ENCODE results near the gene BAK1.

The BAK1 gene

GRCh38 chr6:33589392-33589730, 9.3 kb upstream of the BAK1 start:
- peak overlapping the region; percentile 95 for H3K27ac ChIP-seq (ENCODE audit: poor library complexity, severe bottlenecking)
- no peak for ATAC-seq (ENCODE audit: low read depth)
- no peaks in the 10 kb centered on the region for H3K27me3 ChIP-seq (ENCODE audit: insufficient read depth, poor library complexity, severe bottlenecking)
- H3K4me3 ChIP-seq (ENCODE audit: severe bottlenecking) = no peak overlapping the region
- H3K9me3 ChIP-seq (ENCODE audit: severe bottlenecking) = no peaks in the 10 kb centered on the region
- TF ChIP-seq, protein P1, sequence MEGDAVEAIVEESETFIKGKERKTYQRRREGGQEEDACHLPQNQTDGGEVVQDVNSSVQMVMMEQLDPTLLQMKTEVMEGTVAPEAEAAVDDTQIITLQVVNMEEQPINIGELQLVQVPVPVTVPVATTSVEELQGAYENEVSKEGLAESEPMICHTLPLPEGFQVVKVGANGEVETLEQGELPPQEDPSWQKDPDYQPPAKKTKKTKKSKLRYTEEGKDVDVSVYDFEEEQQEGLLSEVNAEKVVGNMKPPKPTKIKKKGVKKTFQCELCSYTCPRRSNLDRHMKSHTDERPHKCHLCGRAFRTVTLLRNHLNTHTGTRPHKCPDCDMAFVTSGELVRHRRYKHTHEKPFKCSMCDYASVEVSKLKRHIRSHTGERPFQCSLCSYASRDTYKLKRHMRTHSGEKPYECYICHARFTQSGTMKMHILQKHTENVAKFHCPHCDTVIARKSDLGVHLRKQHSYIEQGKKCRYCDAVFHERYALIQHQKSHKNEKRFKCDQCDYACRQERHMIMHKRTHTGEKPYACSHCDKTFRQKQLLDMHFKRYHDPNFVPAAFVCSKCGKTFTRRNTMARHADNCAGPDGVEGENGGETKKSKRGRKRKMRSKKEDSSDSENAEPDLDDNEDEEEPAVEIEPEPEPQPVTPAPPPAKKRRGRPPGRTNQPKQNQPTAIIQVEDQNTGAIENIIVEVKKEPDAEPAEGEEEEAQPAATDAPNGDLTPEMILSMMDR (IDR thresholded peaks at IDR 0.05; ENCODE audit: poor library complexity, severe bottlenecking) = no peak
- H3K36me3 ChIP-seq (ENCODE audit: low read depth) = no peaks in the 10 kb centered on the region
- DNase-seq (ENCODE audit: low spot score) = no peak
- peaks cover 21% of the 10 kb centered on the region for H3K4me1 ChIP-seq (ENCODE audit: insufficient read depth, poor library complexity, severe bottlenecking)

DNA sequence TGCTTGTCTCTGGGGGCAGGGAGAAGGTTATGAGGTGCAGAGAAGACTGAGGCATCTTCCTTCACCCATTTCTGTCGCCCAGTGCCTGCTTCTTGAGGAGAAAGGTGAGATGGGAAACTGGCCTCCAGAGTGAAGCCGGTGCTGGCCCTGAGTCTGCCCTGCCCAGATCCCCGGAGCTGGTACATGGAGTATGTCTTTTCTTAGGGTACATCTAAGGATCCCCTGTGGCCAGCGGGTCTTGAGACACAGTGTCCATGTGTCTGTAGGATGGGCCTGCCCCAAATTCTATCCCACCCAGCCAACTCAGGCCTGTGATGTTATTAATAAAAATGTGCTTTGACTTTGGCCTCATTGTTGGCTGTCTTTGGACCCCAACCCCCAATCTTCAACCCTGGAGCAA, 8.8 kb upstream of the BAK1 start:
- DNase-seq (ENCODE audit: low spot score) (no peak), ATAC-seq (ENCODE audit: low read depth) (no peak)
- H3K9me3 ChIP-seq (ENCODE audit: severe bottlenecking) = no peaks in the 10 kb centered on the region
- peaks cover 21% of the 10 kb centered on the region for H3K4me1 ChIP-seq (ENCODE audit: insufficient read depth, poor library complexity, severe bottlenecking)
- TF ChIP-seq, protein P1 (IDR thresholded peaks at IDR 0.05; ENCODE audit: poor library complexity, severe bottlenecking) = no peak
- H3K36me3 ChIP-seq (ENCODE audit: low read depth) = no peaks in the 10 kb centered on the region
- peak overlapping the region; percentile 95 for H3K27ac ChIP-seq (ENCODE audit: poor library complexity, severe bottlenecking)
- no peak overlapping the region for H3K4me3 ChIP-seq (ENCODE audit: severe bottlenecking)
- no peaks in the 10 kb centered on the region for H3K27me3 ChIP-seq (ENCODE audit: insufficient read depth, poor library complexity, severe bottlenecking)

- TF ChIP-seq, protein P1 (IDR thresholded peaks at IDR 0.05; ENCODE audit: poor library complexity, severe bottlenecking) = no peak
- Histone ChIP-seq H3K36me3 (ENCODE audit: low read depth) (no peaks in the 10 kb centered on the region), H3K27me3 (ENCODE audit: insufficient read depth, poor library complexity, severe bottlenecking) (no peaks in the 10 kb centered on the region), H3K4me1 (ENCODE audit: insufficient read depth, poor library complexity, severe bottlenecking) (peaks cover 21% of the 10 kb centered on the region), H3K9me3 (ENCODE audit: severe bottlenecking) (no peaks in the 10 kb centered on the region), H3K4me3 (ENCODE audit: severe bottlenecking) (no peak overlapping the region), H3K27ac (ENCODE audit: poor library complexity, severe bottlenecking) (peak overlapping the region; percentile 95)
- DNase-seq (ENCODE audit: low spot score) (no peak), ATAC-seq (ENCODE audit: low read depth) (no peak)
Observed at GRCh38 chr6:33587529-33587928, 7.5 kb upstream of the BAK1 start.

- H3K9me3 ChIP-seq (ENCODE audit: severe bottlenecking) = no peaks in the 10 kb centered on the region
- H3K27ac ChIP-seq (ENCODE audit: poor library complexity, severe bottlenecking) = no peak overlapping the region
- peaks cover 19% of the 10 kb centered on the region for H3K4me1 ChIP-seq (ENCODE audit: insufficient read depth, poor library complexity, severe bottlenecking)
- H3K4me3 ChIP-seq (ENCODE audit: severe bottlenecking) = no peak overlapping the region
- H3K27me3 ChIP-seq (ENCODE audit: insufficient read depth, poor library complexity, severe bottlenecking) = no peaks in the 10 kb centered on the region
- DNase-seq (ENCODE audit: low spot score) = no peak
- TF ChIP-seq, protein P1 (IDR thresholded peaks at IDR 0.05; ENCODE audit: poor library complexity, severe bottlenecking) = no peak
- H3K36me3 ChIP-seq (ENCODE audit: low read depth) = no peaks in the 10 kb centered on the region
- ATAC-seq (ENCODE audit: low read depth) = no peak
Observed at GRCh38 chr6:33586108-33586640, 6.1 kb upstream of the BAK1 start.

- Histone ChIP-seq H3K27ac (ENCODE audit: poor library complexity, severe bottlenecking) (no peak overlapping the region), H3K9me3 (ENCODE audit: severe bottlenecking) (no peaks in the 10 kb centered on the region), H3K4me1 (ENCODE audit: insufficient read depth, poor library complexity, severe bottlenecking) (peaks cover 13% of the 10 kb centered on the region), H3K27me3 (ENCODE audit: insufficient read depth, poor library complexity, severe bottlenecking) (no peaks in the 10 kb centered on the region), H3K36me3 (ENCODE audit: low read depth) (no peaks in the 10 kb centered on the region), H3K4me3 (ENCODE audit: severe bottlenecking) (no peak overlapping the region)
- DNase-seq (ENCODE audit: low spot score) (no peak), ATAC-seq (ENCODE audit: low read depth) (peak; percentile 36)
- TF ChIP-seq, protein P1 (IDR thresholded peaks at IDR 0.05; ENCODE audit: poor library complexity, severe bottlenecking) = peak; percentile 97
Observed at GRCh38 chr6:33585403-33586107, 5.5 kb upstream of the BAK1 start.
